T-helper 17 cell (primary cell): ENCODE results near the gene CASP10. TPM values are rescaled to one million over a fixed set of nuclear protein-coding genes. Genes with fewer than 3 reads are reported as not detected.

ENCODE experiments used
- ATAC-seq: fragments of 150-1000 bp; cut with Tn5 transposase; 2 replicates; pipeline ENCODE4 v1.10.0; 2021; ENCODE audit warnings: mild to moderate bottlenecking, moderate library complexity
- DNase-seq, 3 donors: peaks; one replicate each; pipeline versions ENCODE4 v3.0.0 to v3.0.0-alpha.2; 2020 to 2021
- H3K9me3 ChIP-seq: one replicate; pipeline ENCODE4 v1.7.0; 2013; ENCODE audit warnings: low read length, mild to moderate bottlenecking; ENCODE audit not compliant: control insufficient read depth, poor library complexity, severe bottlenecking
- H3K27ac Mint-ChIP-seq: one replicate; pipeline ENCODE4 v1.8.0; 2022; ENCODE audit warnings: mild to moderate bottlenecking, moderate library complexity, mixed read lengths
- H3K27me3 Mint-ChIP-seq: one replicate; pipeline ENCODE4 v1.8.0; 2022; ENCODE audit warnings: mixed read lengths
- H3K36me3 Mint-ChIP-seq: one replicate; pipeline ENCODE4 v1.8.0; 2022; ENCODE audit warnings: low read depth, mixed read lengths
- H3K4me1 Mint-ChIP-seq: one replicate; pipeline ENCODE4 v1.8.0; 2022; ENCODE audit warnings: mild to moderate bottlenecking, mixed read lengths
- H3K4me3 Mint-ChIP-seq: one replicate; pipeline ENCODE4 v1.8.0; 2022; ENCODE audit warnings: mild to moderate bottlenecking, moderate library complexity, mixed read lengths
- total RNA-seq, 4 donors: library from RNA in 2 of 4; stranded (reverse) in 2 of 4; gene quantifications; one replicate each; pipeline ENCODE4 v1.2.3 and lab custom pipeline; 2022 to 2026

Gene CASP10
- total RNA-seq, 2 donors from 2014 or later, result 16.4 to 21.2 TPM

DNA sequence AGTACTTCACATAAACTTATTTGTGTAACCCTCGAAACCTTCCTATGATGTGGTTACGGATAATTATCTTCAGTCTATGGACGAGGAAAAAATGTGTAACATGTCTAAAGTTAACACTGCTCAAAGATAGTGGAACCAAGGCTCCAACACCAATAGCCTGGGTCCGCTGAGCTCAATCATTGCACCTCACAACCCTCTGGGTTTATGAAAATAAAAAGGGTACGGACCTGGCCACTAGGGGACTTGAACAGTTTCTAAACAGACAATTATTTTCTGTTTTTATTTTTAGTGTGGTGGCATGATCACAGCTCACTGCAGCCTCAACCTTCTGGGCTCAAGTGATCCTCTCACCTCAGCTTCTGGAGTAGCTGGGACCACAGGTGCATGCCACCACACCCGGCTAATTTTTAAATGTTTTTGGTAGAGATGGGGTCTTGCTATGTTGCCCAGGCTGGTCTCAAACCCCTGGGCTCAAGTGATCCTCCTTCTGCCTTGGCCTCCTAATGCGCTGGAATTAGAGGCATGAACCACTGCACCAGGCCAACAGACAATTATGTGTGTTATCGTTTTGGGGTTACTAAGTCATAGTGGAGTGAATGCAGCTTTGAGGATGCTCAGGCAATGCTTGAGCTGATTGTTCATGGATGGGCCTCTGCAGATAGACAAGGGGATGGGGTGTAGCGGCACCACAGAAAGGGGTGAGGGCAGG, 87.5 kb downstream of the CASP10 start:
- H3K9me3 ChIP-seq, result no peaks in the 10 kb centered on the region
- peak overlapping the region; percentile 21 for H3K4me3 Mint-ChIP-seq
- ATAC-seq (no peak), DNase-seq (no peak)
- peak overlapping the region; percentile 100 for H3K27ac Mint-ChIP-seq
- H3K36me3 Mint-ChIP-seq, result peaks cover 20% of the 10 kb centered on the region
- no peaks in the 10 kb centered on the region for H3K27me3 Mint-ChIP-seq
- peaks cover 59% of the 10 kb centered on the region for H3K4me1 Mint-ChIP-seq

DNA sequence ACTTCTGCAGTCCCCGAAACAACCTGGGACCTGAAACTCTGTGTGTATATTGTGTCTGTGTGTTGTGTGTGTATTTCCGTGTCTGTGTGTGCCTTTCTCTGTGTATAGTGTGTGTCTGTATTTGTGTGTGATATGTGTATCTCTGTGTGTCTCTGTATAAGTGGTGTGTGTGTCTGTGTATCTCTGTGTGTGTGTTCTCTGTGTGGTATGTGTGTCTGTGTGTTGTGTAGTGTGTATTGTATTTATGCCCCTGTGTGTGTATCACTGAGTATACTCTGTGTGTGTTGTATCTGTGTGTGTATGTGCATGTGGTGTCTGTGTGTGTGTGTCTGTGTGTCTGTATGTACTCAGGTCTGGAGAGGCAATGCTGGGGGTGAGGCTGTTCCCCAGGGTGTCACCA, 89.0 kb downstream of the CASP10 start:
- no peaks in the 10 kb centered on the region for H3K27me3 Mint-ChIP-seq
- peak overlapping the region; percentile 100 for H3K27ac Mint-ChIP-seq
- H3K4me1 Mint-ChIP-seq, result peaks cover 49% of the 10 kb centered on the region
- peaks cover 18% of the 10 kb centered on the region for H3K36me3 Mint-ChIP-seq
- DNase-seq (no peak), ATAC-seq (no peak)
- H3K9me3 ChIP-seq, result no peaks in the 10 kb centered on the region
- H3K4me3 Mint-ChIP-seq, result peak overlapping the region; percentile 70

DNA sequence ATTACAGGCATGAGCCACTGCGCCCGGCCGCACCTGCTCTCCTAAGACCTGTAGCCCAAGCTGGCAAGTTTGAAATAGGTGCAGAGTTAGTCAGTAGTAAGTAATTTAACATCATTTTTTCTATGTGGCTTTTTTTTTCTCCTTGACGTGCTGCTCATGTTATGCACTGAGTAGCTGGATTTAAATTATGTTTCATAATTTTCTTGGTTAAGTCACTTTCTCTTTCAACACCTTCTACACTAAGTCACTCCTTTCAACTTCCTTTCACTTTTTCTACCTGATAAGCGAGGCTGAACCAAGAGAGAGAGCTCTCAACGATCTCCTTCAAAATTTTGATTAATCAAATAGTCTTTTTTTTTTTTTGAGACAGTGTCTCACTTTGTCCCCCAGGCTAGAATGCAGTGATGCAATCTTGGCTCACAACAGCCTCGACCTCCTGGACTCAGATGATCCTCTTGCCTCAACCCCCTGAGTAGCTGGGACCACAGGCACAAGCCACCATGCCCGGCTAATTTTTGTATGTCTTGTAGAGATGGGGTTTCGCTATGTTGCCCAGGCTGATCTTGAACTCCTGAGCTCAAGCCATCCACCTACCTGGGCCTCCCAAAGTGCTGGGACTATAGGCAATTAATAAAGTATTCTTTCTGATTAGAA, 90.5 kb downstream of the CASP10 start:
- no peaks in the 10 kb centered on the region for H3K27me3 Mint-ChIP-seq
- H3K27ac Mint-ChIP-seq, result peak overlapping the region; percentile 100
- no peaks in the 10 kb centered on the region for H3K9me3 ChIP-seq
- H3K4me1 Mint-ChIP-seq, result peaks cover 40% of the 10 kb centered on the region
- peak; percentile 40 for ATAC-seq
- no peak for DNase-seq
- H3K4me3 Mint-ChIP-seq, result peak overlapping the region; percentile 50
- peaks cover 15% of the 10 kb centered on the region for H3K36me3 Mint-ChIP-seq

DNA sequence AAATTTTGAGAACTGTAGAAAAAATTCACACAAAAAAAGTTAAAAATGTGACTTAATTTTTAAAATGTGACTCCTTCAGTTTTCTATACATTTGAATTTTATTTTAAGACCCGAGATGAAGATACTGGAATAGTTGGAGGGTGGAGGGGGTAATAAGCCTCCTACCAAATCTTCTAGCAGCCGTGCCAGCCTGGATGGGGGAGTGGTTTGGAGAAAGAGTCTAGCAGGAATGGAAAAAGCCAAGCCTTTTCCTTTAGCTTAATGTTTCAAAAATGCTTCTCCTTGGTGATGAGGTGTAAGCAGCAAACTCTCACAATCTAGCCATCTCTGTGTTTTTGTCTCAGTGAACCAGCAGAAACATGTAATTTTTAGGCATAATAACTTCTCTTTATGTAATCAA, 92.1 kb downstream of the CASP10 start:
- Mint-ChIP-seq H3K4me3 (no peak overlapping the region), H3K4me1 (peaks cover 41% of the 10 kb centered on the region), H3K27ac (peak overlapping the region; percentile 100), H3K27me3 (no peaks in the 10 kb centered on the region), H3K36me3 (peaks cover 20% of the 10 kb centered on the region)
- DNase-seq (no peak), ATAC-seq (no peak)
- H3K9me3 ChIP-seq, result no peaks in the 10 kb centered on the region

DNA sequence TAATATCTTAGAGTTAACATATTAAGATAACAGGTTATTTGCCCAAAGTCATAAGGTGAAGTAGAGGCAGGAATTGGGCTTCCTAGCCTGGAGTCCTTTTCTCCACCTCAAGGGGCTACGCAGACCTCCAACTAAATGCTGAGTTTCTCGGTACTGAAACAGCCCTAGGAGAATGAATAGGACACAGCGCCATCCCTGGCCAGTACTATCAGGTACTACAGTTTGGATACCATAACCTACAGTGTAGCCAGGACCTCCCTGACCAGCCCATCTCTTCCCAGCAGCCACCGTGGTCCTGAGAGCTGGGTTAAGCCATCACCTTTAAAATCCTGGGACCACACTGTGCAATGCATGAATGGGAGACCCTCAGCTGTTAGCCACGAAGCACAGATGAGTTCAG, 93.0 kb downstream of the CASP10 start:
- no peaks in the 10 kb centered on the region for H3K9me3 ChIP-seq
- peaks cover 40% of the 10 kb centered on the region for H3K4me1 Mint-ChIP-seq
- ATAC-seq, result no peak
- H3K27me3 Mint-ChIP-seq, result no peaks in the 10 kb centered on the region
- peaks cover 22% of the 10 kb centered on the region for H3K36me3 Mint-ChIP-seq
- H3K27ac Mint-ChIP-seq, result peak overlapping the region; percentile 100
- H3K4me3 Mint-ChIP-seq, result no peak overlapping the region
- DNase-seq, result no peak

DNA sequence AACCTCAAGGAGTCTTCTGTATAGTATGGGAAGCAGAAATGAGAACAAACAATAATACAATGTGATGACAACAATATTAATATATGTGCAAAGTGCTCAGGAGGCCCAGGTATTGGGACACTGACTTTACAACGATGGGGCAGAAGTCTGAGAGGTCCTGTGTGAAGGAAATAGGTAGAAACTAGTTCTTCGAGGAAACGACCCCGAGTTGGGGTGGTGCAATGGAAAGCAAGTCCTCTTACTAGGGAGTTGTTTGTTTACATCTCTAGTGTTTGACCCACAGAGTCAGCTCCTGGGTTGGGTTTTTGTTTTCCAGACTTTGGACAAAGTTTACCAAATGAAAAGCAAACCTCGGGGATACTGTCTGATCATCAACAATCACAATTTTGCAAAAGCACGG, 93.6 kb downstream of the CASP10 start:
- H3K9me3 ChIP-seq, result no peaks in the 10 kb centered on the region
- peak overlapping the region; percentile 100 for H3K27ac Mint-ChIP-seq
- no peak overlapping the region for H3K4me3 Mint-ChIP-seq
- peaks cover 36% of the 10 kb centered on the region for H3K4me1 Mint-ChIP-seq
- peaks cover 20% of the 10 kb centered on the region for H3K36me3 Mint-ChIP-seq
- ATAC-seq (no peak), DNase-seq (no peak)
- H3K27me3 Mint-ChIP-seq, result no peaks in the 10 kb centered on the region

Other genes starting within 250 kb of the CASP10 start
- gene ORC2, start 219.5 kb upstream of the CASP10 start, total RNA-seq, result 10 to 100 TPM; 28.7 to 29.8 TPM
- 10 to 100 TPM; 29.4 to 36.5 TPM for gene HYCC2, start 111.5 kb upstream of the CASP10 start, total RNA-seq
- 10 to 100 TPM; 23.7 to 33.8 TPM for gene NDUFB3, start 111.1 kb upstream of the CASP10 start, total RNA-seq
- 100 to 1,000 TPM; 221 to 223 TPM for gene CFLAR, start 67.0 kb upstream of the CASP10 start, total RNA-seq
- gene CASP8, start 77.4 kb downstream of the CASP10 start, total RNA-seq, result 100 to 1,000 TPM; 191 to 201 TPM
- 1 to 10 TPM; 4.5 to 4.7 TPM for gene FLACC1, start 174.2 kb downstream of the CASP10 start, total RNA-seq